GM12878 (cell line): ENCODE results near the gene LRRC30. TPM values are rescaled to one million over a fixed set of nuclear protein-coding genes. Genes with fewer than 3 reads are reported as not detected.

Experiments
- ATAC-seq: fragments of 200-7000 bp; cut with Tn5 transposase; 3 replicates; pipeline ENCODE4 v1.9.1; 2020; ENCODE audit warnings: mild to moderate bottlenecking, moderate library complexity
- BruUV-seq: library from RNA; stranded (reverse); fragments of 400-500 nt; replicated peaks from 2 replicates; lab custom pipeline; 2021; lab: Mats Ljungman, UMichigan
- CTCF ChIA-PET: fragments of 300-600 bp; sonication (Branson Sonifier 250); formaldehyde crosslinking; extraction: SDS; loops from one replicate; lab custom pipeline; 2021; ENCODE audit warnings: inconsistent platforms; lab: Yijun Ruan, JAX
- POLR2A ChIA-PET: fragments of 350-600 bp; formaldehyde crosslinking; extraction: SDS; loops from one replicate; lab custom pipeline; 2021; ENCODE audit warnings: inconsistent platforms; lab: Charles Lee
- RAD21 ChIA-PET: fragments of 300-600 bp; sonication (Branson Sonifier 250); formaldehyde crosslinking; loops from one replicate; lab custom pipeline; 2023; ENCODE audit warnings: antibody characterized with exemption; ENCODE audit not compliant: unreplicated experiment; lab: Charles Lee
- SMC1A ChIA-PET: fragments of 300-600 bp; sonication (Branson Sonifier 250); formaldehyde crosslinking; loops from one replicate; lab custom pipeline; 2023; ENCODE audit not compliant: unreplicated experiment, uncharacterized antibody; lab: Charles Lee
- DNase-seq: peaks from one replicate; pipeline ENCODE4 v3.0.0-alpha.2; 2011; ENCODE audit warnings: low read depth, low spot score
- FAIRE-seq: peaks from 3 replicates; lab custom pipeline; 2011; peaks lifted over from hg19 to GRCh38; lab: Jason Lieb, UNC
- H2AFZ ChIP-seq: 2 replicates; pipeline ENCODE4 v1.6.0; 2011; ENCODE audit warnings: low read depth, low read length, control low read depth; ENCODE audit not compliant: control insufficient read depth
- H3K27ac ChIP-seq: 2 replicates; pipeline ENCODE4 v1.5.1; 2011; ENCODE audit warnings: control low read depth; ENCODE audit not compliant: control insufficient read depth, insufficient read depth
- H3K27me3 ChIP-seq, 2 experiments: replicated peaks in 1 of 2; 2 replicates each; pipeline versions ENCODE4 v1.6.0 to v1.6.1; 2011; ENCODE audit warnings: low read length in 1 of 2; ENCODE audit not compliant: control insufficient read depth in 2 of 2, insufficient read depth in 2 of 2
- H3K36me3 ChIP-seq, 2 experiments: 2 replicates each; pipeline ENCODE4 v1.5.1; 2011; ENCODE audit warnings: low read length in 1 of 2; ENCODE audit not compliant: control insufficient read depth in 2 of 2, insufficient read depth in 2 of 2
- H3K4me1 ChIP-seq: 2 replicates; pipeline ENCODE4 v1.6.1; 2011; ENCODE audit warnings: mild to moderate bottlenecking, low read length, moderate library complexity, mixed read lengths; ENCODE audit not compliant: control insufficient read depth, insufficient read depth
- H3K4me2 ChIP-seq: 2 replicates; pipeline ENCODE4 v1.6.0; 2011; ENCODE audit warnings: control low read depth; ENCODE audit not compliant: control insufficient read depth, insufficient read depth
- H3K4me3 ChIP-seq: fragments of 200-600 bp; sonication (generic); 2 replicates; pipeline ENCODE4 v1.5.1; 2016
- H3K79me2 ChIP-seq: 2 replicates; pipeline ENCODE4 v1.6.0; 2011; ENCODE audit warnings: low read length; ENCODE audit not compliant: control insufficient read depth, insufficient read depth
- H3K9ac ChIP-seq: 2 replicates; pipeline ENCODE4 v1.8.0; 2011; ENCODE audit warnings: low read length, control low read depth, mixed read lengths; ENCODE audit not compliant: control insufficient read depth, insufficient read depth
- H3K9me3 ChIP-seq: replicated peaks from 3 replicates; pipeline ENCODE4 v1.5.1; 2011; ENCODE audit warnings: mild to moderate bottlenecking, low read length; ENCODE audit not compliant: control insufficient read depth, insufficient read depth
- H4K20me1 ChIP-seq: 2 replicates; pipeline ENCODE4 v1.6.0; 2011; ENCODE audit not compliant: control insufficient read depth, insufficient read depth
- ATF3 ChIP-seq: IDR thresholded peaks from 2 replicates; pipeline ENCODE4 v1.6.1; 2011; ENCODE audit warnings: low read depth, mild to moderate bottlenecking, low read length, moderate library complexity, borderline replicate concordance; ENCODE audit errors: extremely low read depth
- ATF7 ChIP-seq: fragments of 450-650 bp; IDR thresholded peaks from 2 replicates; pipeline ENCODE4 v1.6.1; 2016; ENCODE audit warnings: low read depth, mild to moderate bottlenecking
- CHD1 ChIP-seq: IDR thresholded peaks from 2 replicates; pipeline ENCODE4 v1.6.1; 2012; ENCODE audit warnings: low read depth, low read length, improper control_type of control experiment
- CREB1 ChIP-seq: IDR thresholded peaks from 2 replicates; pipeline ENCODE4 v1.6.1; 2012; ENCODE audit warnings: low read depth, mild to moderate bottlenecking, inconsistent platforms
- CUX1 ChIP-seq: IDR thresholded peaks from 2 replicates; pipeline ENCODE4 v1.6.1; 2012; ENCODE audit warnings: improper control_type of control experiment, low read depth, low read length; ENCODE audit not compliant: insufficient replicate concordance
- E2F4 ChIP-seq: IDR thresholded peaks from 2 replicates; pipeline ENCODE4 v1.6.1; 2012; ENCODE audit warnings: low read depth, low read length, improper control_type of control experiment
- EZH2 ChIP-seq: IDR thresholded peaks from 2 replicates; pipeline ENCODE4 v1.6.1; 2012; ENCODE audit warnings: low read depth, mild to moderate bottlenecking, control low read depth, inconsistent platforms, low read length, borderline replicate concordance; ENCODE audit not compliant: control insufficient read depth
- FOS ChIP-seq: IDR thresholded peaks from 3 replicates; pipeline ENCODE4 v1.6.1; 2011; ENCODE audit warnings: borderline replicate concordance; ENCODE audit not compliant: insufficient read length; ENCODE audit errors: extremely low read depth
- GABPA ChIP-seq: IDR thresholded peaks from 2 replicates; pipeline ENCODE4 v1.6.1; 2014; ENCODE audit warnings: antibody characterized with exemption, low read depth, mild to moderate bottlenecking, inconsistent platforms
- HDAC6 ChIP-seq: fragments of 200-600 bp; sonication (generic); IDR thresholded peaks from one replicate; pipeline ENCODE4 v1.8.0; 2017; ENCODE audit warnings: antibody characterized with exemption; ENCODE audit not compliant: unreplicated experiment
- KAT2A ChIP-seq: conservative IDR thresholded peaks from 2 replicates; pipeline ENCODE4 v1.6.1; 2011; ENCODE audit warnings: low read depth, low read length; ENCODE audit not compliant: control insufficient read depth
- MYC ChIP-seq: IDR thresholded peaks from 2 replicates; pipeline ENCODE4 v1.6.1; 2011; ENCODE audit warnings: mild to moderate bottlenecking, low read length, moderate library complexity, inconsistent platforms; ENCODE audit not compliant: insufficient read depth, insufficient replicate concordance, insufficient read length, severe bottlenecking
- NFYB ChIP-seq: IDR thresholded peaks from 2 replicates; pipeline ENCODE4 v1.6.1; 2011; ENCODE audit warnings: low read depth, mild to moderate bottlenecking, low read length, improper control_type of control experiment, moderate library complexity; ENCODE audit not compliant: insufficient read depth
- SIN3A ChIP-seq: IDR thresholded peaks from 2 replicates; pipeline ENCODE4 v1.6.1; 2012; ENCODE audit warnings: low read depth, low read length, improper control_type of control experiment
- SREBF1 ChIP-seq: IDR thresholded peaks from 2 replicates; pipeline ENCODE4 v1.6.1; 2012; ENCODE audit warnings: mild to moderate bottlenecking, low read length
- SUZ12 ChIP-seq: fragments of 200-600 bp; sonication (generic); IDR thresholded peaks from one replicate; pipeline ENCODE4 v1.6.1; 2018; ENCODE audit warnings: antibody characterized with exemption, mild to moderate bottlenecking; ENCODE audit not compliant: unreplicated experiment
- TBL1XR1 ChIP-seq: IDR thresholded peaks from 2 replicates; pipeline ENCODE4 v1.6.1; 2012; ENCODE audit warnings: low read depth, low read length, improper control_type of control experiment
- WGBS: methylation state at CpG from one replicate; pipeline ENCODE4 v1.1.6; 2016; ENCODE audit warnings: low lambda C conversion rate; ENCODE audit not compliant: insufficient replicate concordance, insufficient coverage; ENCODE audit errors: missing lambda C conversion rate; 5-methylcytosine and 5-hydroxymethylcytosine counted together
- in situ Hi-C: fragments of 300-500 bp; cut with MboI; formaldehyde crosslinking; loops from 9 replicates; pipeline ENCODE4 v1.14.3; 2018; ENCODE audit warnings: mixed read lengths
- intact Hi-C: fragments of 100-400 bp; cut with micrococcal nuclease; formaldehyde crosslinking; loops from one replicate; pipeline ENCODE4 v1.14.2; 2022; ENCODE audit not compliant: unreplicated experiment
- polyA plus RNA-seq, 11 experiments: library from polyadenylated mRNA; depleted of rRNA in 4 of 11; unstranded in 6 of 11; stranded (reverse) in 5 of 11; fragments of >200 nt; fragmentation: Nextera tagmentation in 4 of 11; fragmentation: Illumina TruSeq in 1 of 11; extraction: Ambion mirVana in 4 of 11; extraction: Trizol in 1 of 11; gene quantifications; 1 replicate in 1 of 11; 2 replicates in 10 of 11; pipeline versions ENCODE4 v1.2.1 to v1.2.3, GENCODE V29; 2011 to 2016; ENCODE audit warnings: inconsistent platforms in 2 of 11, missing spikeins in 2 of 11, low read depth in 1 of 11
- total RNA-seq, 4 experiments: library from RNA; depleted of rRNA in 3 of 4; stranded (reverse); fragments of >200 nt in 3 of 4; fragmentation: Illumina TruSeq in 1 of 4; extraction: Trizol in 1 of 4; gene quantifications; 2 replicates each; pipeline versions ENCODE4 v1.2.1 to v1.2.3, GENCODE V29; 2013 to 2021

The LRRC30 gene
- total and polyA plus RNA-seq, 10 of the 15 experiments (the other 5 are each of a cell fraction or from before 2014, with no cell fraction given): not detected

- Histone ChIP-seq H3K4me3 (no peak overlapping the region), H3K4me1 (no peaks in the 10 kb centered on the region), H3K9me3 (no peaks in the 10 kb centered on the region), H3K27me3 (no peaks in the 10 kb centered on the region), H3K79me2 (no peaks in the 10 kb centered on the region), H3K27ac (no peak overlapping the region), H3K36me3 (no peaks in the 10 kb centered on the region), H3K9ac (no peak overlapping the region), H4K20me1 (no peaks in the 10 kb centered on the region), H3K4me2 (no peak overlapping the region), H2AFZ (no peak overlapping the region)
- FAIRE-seq (no peak), DNase-seq (no peak), ATAC-seq (no peak)
- ChIA-PET CTCF (interaction anchor here (0.6 kb wide), 1 partner anchor 384 kb away, joined by 3 read pairs; no protein-coding TSS in a partner anchor), SMC1A (no interaction called here), POLR2A (no interaction called here), RAD21 (no interaction called here)
- 54% methylated on average over 8 of the region's 8 CpGs for WGBS
- no TSS peak for BruUV-seq
- in situ Hi-C loops (no loop called here), intact Hi-C loops (no loop called here)
- TF ChIP-seq ATF3 (no peak), TBL1XR1 (no peak), FOS (no peak), CREB1 (no peak), CHD1 (no peak), E2F4 (no peak), EZH2 (no peak), KAT2A (no peak), GABPA (no peak), SREBF1 (no peak), ATF7 (no peak), HDAC6 (no peak), MYC (no peak), CUX1 (no peak), NFYB (no peak), SIN3A (no peak), SUZ12 (no peak)
These were observed 24.2 kb downstream of the LRRC30 start for GRCh38 chr18:7255054-7255453.
